ENCODE data around the gene TMEM201.
A peak's percentile ranks its signal among the peaks of the same experiment; 100 is the strongest.
"Not testable (repeated sequence)": the region's sequence is repeated elsewhere in the genome, so short reads cannot be mapped to it uniquely, and the experiment has no call there.

Gene TMEM201

DNA sequence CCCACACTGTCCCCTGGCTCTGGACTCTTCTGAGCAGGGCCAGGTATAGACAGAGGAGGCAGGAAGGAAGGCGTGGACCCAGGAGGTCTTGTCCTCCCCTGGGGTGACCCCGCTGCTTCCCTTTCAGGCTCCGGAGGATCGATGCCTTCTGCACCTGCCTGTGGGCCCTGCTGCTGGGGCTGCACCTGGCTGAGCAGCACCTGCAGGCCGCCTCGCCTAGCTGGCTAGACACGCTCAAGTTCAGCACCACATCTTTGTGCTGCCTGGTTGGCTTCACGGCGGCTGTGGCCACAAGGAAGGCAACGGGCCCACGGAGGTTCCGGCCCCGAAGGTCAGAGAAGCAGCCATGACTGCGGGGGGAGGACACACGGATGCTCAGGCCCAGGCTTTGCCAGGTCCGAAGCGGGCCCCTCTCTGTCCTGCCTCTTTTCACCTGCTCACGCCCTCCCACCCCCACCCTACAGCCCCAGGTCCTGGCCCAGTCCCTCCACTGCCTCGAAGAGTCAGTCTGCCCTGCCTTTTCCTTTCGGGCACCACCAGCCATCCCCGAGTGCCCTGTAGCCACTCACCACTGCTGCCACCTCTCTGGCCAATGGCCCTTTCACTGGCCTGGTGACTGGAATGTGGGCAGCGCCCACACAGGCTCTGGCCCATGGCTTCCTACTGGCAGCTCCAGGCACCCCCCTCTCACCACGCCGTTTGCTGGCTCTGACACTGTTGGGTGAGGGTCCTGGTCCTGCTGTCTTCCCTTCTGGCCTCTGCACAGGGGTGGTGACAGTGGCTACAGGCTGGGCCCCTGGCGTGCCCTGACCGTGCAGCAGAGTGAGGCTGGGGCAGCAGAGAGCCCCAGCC, 13.5 kb downstream of the TMEM201 start:
- DNase-seq = no peak

DNA sequence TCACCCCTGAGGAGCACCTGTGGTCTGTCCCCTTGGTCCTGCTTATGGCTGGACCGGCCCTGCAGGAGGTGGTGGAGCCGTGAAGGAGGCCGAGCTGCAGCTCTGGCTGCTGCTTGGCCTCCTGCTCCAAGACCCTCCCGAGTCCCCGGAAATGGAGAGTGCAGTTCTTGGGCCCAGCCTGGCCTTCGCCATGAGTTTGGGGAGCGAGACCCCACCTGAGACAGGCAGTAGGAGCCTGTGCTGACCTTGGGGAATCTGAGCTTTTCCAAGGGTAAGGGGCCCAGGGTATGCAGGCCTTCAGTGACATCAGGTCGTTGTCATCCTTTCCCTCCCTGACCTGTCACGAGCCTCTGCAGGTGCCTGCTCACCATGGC, 14.1 kb downstream of the TMEM201 start:
- no peak for DNase-seq

DNA sequence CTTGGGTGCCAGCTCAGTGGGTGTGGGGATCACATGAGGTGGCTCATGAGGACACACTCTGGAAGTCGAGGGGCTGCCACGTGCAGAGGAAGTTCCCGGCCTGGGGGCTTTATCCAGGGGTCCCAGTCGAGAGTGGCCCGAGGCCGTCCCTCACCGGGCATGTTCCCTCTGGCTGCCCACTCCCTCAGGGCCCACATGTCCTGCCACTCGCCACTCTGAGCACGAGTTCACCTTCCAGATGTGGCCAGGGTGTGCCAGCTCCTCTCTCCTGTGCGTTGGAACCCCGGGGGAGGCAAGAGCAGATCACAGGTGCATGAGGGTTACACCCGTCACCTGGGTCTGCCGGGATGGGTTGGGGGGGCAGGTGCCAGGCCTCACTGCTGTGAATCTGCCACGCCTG, 14.6 kb downstream of the TMEM201 start:
- no peak for DNase-seq

DNA sequence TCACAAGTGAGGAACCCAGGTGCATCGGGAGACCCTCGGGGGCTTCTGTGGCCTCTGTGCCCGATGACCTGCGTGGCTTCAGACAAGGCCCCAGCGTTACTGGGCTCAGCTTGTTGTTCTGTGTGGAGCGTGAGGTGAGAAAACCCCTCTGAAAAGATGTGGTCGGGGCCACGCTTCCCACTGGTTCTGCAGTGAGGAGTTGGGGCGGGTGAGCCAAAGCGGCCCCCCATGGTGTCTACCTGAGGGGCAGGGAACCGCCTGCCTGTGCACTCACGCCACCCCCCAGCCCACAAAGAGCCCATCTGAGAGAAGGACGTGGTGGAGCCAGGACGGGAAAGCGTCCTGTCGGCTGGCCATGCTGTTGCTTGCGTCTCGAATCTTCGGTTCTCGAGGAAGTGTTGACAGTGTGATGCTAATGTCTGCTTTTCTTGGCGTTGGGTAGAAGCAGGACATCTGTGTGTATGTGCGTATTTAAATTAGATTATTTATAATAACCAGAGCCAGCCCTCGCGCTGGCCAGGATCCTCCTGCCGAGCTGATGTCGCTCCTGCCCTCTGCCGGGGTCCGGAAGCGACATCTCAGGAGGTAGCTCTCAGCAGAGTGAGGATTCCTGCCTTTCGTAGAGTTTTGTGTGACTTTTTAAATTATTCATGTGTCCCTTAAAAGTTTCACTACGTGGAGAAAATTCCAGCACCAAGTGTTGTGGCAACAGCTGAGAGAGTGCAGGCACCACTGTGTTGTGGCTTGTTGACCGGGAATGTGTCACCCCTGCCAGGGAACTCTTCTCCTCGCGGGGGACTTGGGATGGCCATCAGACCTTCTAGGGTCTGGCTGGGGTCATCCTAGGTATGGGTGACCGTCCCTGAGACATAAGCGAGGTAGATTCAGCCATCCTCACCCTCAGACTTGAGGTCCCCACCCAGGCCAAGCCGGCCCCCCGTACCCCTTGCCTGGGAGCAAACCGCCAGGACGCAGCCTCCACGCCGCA, 15.3 kb downstream of the TMEM201 start:
- DNase-seq = no peak

DNA sequence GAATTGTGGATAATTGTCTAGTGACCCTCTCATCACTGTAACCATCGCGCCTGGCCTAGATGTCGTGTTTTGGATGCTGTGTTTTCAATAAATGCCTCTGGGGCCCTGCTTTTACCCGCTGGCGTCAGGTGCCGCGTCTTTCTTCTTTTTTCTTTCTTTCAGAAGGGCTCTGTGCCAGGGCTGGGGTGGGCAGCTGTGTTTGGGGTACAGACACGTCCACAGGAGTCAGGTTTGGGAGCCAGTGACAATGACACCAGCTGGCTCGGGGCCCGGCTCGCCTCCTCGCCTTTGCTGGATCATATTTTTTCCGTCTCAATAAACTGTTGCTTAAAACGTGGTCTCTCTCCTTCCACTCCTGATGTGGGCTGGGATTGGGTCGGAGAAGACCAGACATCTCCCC, 16.1 kb downstream of the TMEM201 start:
- DNase-seq = no peak

DNA sequence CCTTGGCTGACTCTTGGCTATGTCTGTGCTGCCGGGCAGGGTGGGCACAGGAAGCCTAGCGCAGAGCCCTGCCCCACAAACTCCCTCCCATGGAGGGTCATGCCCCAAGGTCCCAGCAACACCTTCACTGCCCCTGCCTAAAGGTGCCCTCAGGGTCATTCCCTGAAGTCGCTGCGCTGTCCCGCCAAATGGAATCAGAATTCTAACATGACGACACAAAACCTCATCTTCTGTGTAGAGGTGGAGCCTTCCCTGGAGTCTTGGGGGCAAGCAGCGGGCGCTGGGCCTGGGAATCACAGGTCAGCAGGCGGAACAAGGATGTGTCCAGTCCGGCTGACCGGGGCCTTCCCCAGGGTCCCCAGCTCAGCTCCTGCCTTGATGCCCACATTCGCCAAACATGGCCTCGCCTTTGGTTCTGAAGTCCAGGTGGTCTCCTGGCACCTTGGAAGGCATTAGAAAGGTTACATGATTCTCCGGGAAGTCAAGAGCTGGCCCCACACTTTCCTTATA, 17.3 kb downstream of the TMEM201 start:
- DNase-seq = no peak

DNA sequence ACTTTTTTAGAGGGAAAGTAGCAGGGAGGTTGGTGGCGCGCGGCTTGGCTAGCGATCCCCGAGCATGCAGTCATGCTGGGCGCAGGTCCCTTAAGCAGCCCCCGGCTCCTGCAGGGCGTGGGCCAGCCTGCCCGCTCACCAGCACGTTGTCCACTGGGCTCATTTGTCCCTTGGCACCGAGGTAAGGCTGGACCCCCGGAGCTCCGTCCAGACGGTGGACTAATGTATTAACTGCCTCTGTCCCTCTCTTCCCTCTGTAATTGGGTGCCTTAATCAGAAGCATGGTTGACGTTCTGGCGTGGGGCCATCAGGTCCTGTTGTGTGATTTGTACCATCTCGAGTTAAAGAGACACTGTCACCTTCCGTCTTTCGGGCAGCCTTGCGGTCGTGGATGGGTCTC, 17.7 kb downstream of the TMEM201 start:
- no peak for DNase-seq

DNA sequence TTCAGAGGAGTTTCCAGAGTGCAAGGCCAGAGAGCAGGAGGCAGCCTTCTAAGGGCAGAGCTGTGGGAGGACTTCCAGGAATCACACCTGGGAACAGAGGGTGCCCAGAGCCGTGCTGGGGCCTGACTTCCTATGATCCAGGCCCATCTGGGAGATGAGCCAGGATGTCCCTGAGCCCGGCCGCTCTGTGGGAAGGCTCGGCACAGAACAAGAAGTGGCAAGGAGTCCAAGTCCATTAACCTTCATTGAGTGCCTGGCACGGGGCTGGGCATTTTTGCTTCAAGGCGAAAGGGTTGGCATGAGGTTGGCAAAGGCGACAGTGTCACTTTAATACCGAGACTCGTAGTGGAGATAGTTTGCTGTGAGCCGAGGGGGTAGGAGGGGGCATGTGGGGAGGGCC, 18.2 kb downstream of the TMEM201 start:
- DNase-seq = no peak

DNA sequence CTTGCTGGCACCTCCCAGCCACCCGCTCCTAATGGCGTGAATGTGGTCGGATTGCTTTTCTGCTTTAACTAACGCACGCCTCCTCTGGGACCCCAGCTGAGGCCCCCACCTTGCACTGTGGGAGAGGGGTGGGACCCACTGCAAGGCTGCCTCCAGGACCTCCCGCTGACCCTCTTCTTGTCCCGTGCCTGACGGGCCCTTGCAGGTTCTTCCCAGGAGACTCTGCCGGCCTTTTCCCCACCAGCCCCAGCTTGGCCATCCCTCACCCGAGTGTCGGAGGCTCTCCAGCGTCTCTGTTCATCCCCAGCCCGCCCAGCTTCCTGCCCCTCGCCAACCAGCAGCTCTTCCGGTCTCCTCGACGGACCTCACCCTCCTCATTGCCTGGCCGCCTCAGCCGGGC, 18.6 kb downstream of the TMEM201 start:
- no peak for DNase-seq

DNA sequence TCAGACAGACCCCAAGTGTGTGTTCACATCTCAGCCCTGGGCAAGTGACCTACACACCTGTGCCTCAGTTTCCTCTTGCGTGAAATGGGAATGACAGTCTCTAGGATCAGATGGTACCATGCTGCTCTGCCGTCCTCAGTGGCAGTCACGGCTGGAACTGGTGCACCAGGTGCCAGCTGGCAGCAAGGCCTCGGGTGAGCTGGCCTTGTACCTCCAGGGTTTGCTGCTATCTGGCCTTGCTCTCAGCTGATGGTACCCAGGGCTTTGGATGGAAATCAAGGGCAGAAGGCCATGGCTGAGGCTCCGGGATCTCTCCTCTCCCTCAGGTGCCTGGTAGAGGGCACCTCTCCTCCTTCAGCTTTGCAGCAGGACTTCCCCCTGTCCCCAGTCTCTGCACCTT, 21.3 kb downstream of the TMEM201 start:
- DNase-seq = no peak

DNA sequence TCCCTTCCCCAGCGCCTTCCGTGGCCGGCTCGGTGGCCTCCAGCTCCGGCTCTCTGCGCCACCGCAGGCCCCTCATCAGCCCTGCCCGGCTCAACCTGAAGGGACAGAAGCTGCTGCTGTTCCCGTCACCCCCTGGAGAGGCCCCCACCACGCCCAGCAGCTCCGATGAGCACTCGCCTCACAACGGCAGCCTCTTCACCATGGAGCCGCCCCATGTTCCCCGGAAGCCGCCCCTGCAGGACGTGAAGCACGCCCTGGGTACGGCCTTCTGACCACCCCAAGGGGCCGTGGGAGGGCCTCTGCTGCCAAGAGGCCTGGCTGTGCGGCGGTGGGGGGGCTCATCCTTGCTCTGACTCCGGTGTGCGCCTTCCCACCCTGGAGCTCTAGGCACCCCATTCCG, 21.8 kb downstream of the TMEM201 start:
- DNase-seq = no peak

DNA sequence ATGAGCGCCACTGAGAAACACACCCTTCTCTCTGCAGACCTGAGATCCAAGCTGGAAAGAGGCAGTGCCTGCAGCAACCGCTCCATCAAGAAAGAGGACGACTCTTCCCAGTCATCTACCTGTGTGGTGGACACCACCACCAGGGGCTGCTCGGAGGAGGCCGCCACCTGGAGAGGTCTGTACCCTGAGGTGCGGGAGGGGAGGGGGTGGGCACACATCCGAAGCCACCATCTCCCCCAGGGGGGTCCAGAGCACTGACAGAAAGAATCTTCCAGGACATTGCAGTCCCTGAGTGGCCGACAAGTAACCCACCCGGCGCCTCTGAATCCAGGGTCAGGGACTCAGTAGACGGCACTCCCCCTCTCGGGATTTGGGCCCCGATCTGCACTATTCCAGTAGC, 23.0 kb downstream of the TMEM201 start:
- DNase-seq = no peak

DNA sequence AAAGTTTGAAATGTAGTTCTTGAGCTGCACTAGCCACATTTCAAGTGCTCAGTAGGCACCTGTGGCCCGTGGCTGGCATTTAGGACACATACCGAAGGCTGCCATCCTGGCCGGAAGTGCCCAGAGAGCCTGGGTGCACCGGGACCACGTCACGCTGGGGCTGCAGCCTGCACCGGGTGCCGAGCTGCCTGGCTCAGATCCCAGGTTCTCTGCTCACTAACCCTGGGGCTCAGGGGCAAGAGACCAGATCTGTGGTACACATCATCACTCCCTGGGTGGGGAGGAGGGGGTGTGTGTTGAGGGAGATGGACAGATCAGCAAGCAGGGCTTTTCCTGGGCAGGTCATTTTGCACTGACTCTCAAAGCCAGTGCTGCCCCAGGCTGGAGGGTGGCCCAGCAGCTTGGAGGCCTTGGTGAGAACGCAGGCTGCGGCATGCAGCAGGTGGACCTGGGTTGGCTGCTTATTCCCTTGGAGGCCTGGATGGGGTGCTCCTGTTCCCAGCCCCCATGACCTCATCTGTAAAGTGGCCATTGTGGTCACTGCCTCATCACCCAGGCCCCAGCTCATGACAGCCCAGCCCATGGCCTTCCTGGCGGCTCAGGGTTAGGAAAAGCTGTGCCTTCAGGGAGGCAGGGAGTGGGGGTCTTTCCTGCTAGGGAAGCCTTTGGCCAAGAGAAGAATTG, 23.6 kb downstream of the TMEM201 start:
- DNase-seq = no peak

DNA sequence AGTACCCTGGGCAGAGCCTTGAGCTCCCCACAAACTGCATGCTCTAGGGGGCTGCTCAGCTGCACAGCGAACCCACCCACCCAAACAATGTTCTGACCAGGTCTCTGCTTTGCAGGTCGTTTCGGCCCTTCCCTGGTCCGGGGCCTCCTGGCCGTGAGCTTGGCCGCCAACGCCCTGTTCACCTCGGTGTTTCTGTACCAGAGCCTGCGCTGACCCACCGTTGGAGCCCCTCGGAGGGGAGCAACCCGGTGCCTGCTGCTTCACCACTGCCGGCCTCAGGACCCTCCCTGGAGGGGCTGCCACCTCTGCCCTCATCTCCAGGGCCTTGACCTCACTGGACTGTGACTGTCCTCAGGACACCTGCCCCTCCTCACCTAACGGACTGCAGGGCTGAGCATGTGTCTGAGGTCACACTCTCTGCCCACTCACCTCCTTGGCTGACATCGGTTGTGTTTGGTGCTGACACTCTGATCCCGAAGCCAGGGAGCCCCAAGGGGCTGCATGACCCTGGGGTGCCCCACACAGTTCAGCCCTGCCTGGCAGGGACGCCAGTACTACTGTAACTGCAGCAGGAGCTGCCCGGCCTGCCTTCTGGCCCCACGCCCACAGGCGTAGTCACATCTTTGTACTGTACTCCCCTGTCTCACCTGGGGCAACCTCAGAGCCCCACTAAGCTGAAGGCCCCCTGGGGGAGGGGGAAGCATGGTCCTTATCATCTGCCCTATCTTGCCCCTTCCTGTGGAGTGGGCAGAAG, 24.3 kb downstream of the TMEM201 start:
- DNase-seq = no peak

DNA sequence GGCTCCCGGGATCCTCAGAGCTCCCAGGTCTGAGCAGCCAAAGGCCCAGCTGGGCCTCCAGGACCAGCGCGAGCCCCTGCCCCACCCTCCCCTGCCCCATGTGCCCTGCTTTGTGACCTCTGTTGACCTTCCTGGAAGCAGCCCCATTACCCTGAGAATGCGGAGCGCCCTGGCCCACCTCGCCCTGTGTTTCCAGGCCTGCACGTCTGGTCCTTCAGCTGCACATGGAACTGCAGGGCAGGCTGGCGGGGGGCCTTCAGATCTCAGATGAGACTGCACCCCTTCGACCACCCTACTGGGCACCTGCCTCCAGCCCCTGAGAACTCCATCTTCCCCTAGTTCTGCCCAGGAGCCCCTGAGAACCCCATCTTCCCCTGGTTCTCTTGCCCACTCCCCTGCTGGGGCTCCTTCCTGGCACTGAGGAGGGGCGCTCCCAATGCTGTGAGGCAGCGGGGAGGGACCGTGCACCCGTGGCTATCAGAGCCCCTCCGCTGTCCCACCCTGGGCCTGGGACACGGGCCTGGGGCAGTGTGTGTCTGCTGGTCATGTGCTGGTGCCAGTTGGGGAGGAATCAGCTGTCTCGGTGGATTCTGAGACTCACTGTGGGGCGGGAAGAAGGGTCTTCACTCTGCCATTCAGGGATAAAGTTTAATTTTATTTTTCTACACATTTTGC, 25.1 kb downstream of the TMEM201 start:
- DNase-seq = no peak

DNA sequence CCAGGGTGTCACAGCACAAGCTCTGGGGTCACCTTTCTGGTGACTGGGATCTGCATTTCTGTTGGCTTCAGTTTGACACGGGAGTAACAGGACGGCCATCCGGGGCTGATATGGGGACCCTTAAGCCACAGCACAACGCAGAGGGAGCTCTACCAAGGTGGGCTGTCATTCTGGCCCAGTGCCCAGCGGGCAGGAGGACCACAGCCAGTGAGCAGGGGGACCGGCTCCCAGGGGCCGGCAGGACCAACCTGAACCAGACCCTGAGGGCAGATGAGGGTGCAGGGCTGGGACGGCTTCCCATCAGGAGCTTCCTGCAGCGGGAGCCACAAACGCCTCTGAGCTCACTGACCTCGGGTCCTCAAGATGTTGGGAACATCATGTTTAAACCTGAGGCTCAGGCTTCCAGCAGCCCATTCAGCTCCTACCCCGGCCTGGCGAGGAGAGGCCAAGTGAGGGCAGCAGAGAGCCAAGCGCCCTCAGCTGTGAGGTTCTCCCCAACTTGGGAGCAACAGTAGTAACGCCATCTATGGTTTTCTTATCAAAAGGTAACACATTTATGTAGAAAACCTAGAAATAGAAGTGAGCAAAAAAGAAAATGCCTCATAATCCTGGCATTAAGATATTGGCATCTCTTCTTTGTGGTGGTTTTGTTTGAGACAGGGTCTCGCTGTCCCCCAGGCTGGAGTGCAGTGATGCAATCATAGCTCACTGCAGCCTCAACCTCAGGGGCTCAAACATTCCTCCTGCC, 26.8 kb downstream of the TMEM201 start:
- peak; percentile 52 for DNase-seq

DNA sequence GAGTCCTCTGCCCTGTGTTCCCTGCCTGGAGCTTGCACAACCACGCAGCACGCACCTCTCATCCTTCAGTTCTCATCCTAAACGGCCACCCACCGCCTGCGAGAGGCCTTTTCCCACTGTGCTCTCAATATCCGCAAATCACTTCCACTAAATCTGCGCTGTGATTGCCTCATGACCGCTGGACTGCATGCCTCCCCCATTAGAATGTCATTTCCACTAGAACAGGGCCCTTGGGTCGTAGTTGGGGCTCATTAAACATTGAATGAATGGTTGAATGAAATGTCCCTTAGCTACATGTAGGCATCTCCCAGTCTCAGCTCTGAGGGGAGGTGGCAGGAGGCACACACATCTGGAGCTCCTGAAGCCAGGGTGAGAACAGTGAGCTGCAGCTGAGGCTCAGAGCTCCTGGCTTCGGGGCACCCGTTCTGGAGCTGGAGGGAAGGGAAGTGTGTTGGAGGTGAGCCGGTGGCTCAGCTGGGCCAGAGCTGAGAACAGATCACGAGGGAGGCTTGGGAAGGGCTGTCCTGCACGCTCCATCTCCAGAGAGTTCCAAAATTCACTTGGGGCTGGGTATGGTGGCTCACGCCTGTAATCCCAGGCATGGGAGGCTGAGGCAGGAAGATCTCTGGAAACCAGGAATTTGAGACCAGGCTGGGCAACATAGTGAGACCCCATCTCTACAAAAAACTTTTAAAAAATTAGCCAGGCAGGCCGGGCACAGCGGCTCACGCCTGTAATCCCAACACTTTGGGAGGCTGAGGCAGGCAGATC, 30.4 kb downstream of the TMEM201 start:
- no peak for DNase-seq

DNA sequence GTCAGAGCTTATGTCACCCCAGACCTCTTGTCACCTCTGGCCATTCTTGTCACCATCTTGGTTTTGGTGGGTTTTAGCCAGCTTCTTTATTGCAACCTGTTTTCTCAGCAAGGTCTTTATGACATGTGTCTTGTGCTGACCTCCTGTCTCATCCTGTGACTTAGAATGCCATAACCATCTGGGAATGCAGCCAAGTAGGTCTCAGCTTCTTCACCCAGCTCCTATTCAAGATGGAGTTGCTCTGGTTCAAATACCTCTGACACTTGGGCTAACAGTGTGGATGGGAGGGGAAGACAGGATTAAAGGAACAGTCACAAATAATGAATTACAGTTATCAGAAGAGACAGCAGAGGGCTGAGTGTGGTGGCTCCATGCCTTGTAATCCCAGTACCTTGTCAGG, 32.3 kb downstream of the TMEM201 start:
- DNase-seq = no peak

DNA sequence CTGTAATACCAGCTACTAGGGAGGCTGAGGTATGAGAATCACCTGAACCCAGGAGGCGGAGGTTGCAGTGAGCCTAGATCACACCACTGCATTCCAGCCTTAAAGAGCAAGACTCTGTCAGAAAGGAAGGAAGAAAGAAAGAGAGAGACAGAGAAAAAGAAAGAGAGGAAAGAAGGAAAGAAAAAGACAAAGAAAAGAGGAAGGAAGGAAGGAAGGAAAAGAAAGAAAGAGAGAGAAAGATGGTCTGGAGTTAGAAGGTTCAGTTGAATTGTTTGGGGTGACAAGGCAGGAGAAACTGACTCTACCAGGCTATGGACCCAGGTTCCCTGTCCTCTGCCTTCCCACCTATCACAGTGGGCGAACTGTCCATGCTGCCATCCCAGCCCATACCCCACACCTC, 35.4 kb downstream of the TMEM201 start:
- no peak for DNase-seq

DNA sequence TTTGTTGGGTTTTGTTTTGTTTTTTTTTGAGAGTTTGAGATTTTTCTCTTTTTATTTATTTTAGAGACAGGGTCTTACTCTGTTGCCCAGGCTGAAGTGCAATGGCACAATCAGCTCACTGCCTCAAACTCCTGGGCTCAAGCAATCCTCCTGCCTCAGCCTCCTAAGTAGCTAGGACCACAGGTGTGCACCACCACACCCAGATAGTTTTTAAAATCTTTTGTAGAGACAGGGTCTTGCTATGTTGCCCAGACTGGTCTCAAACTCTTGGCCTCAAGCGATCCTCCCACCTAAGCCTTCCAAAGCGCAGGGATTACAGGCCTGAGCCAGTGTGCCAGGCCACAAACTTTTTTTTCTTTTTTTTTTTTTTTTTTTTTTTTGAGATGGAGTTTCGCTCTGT, 36.3 kb downstream of the TMEM201 start:
- not testable (repeated sequence) for DNase-seq

Data from stimulated activated CD4-positive, alpha-beta T cell treated with anti-CD3 and anti-CD28 coated beads, Interleukin-12 subunit alpha, Interleukin-12 subunit beta, amount 100 ng/mL, for 4 hours (primary cell).